K562 (cell line): Measurements from ENCODE around the gene ELMO3. TPM values are rescaled to one million over a fixed set of nuclear protein-coding genes. Genes with fewer than 3 reads are reported as not detected.

Experiments used
- ATF3 ChIP-seq, 2 experiments: fragments of 450-650 bp in 1 of 2; sonication (generic) in 1 of 2; formaldehyde crosslinking in 1 of 2; IDR thresholded peaks in 1 of 2; conservative IDR thresholded peaks in 1 of 2; 2 replicates each; pipeline versions ENCODE4 v1.6.1 to v1.8.1; 2016 to 2023; ENCODE audit warnings: mild to moderate bottlenecking in 2 of 2, moderate library complexity in 2 of 2, inconsistent platforms in 1 of 2, missing genetic modification reagents in 1 of 2
- ATF7 ChIP-seq: fragments of 450-650 bp; IDR thresholded peaks from 2 replicates; pipeline ENCODE4 v1.7.1; 2014; ENCODE audit warnings: mild to moderate bottlenecking, moderate library complexity
- CAMTA2 ChIP-seq: fragments of 250-450 bp; sonication (Bioruptor Pico); conservative IDR thresholded peaks from 2 replicates; pipeline ENCODE4 v1.5.1; 2022
- CBFB ChIP-seq: sonication (generic); formaldehyde crosslinking; IDR thresholded peaks from 2 replicates; pipeline ENCODE4 v1.4.0; 2020; ENCODE audit warnings: mild to moderate bottlenecking, missing genetic modification reagents
- EP300 ChIP-seq: IDR thresholded peaks from 2 replicates; pipeline ENCODE4 v1.6.1; 2012; ENCODE audit warnings: low read length, improper control_type of control experiment
- JUND ChIP-seq, 2 experiments: IDR thresholded peaks; 2 replicates in 1 of 2; 3 replicates in 1 of 2; pipeline ENCODE4 v1.6.1; 2011; ENCODE audit warnings: borderline replicate concordance in 2 of 2, low read depth in 2 of 2, low read length in 2 of 2, improper control_type of control experiment in 1 of 2, missing biosample characterization in 1 of 2, missing genetic modification characterization in 1 of 2, missing genetic modification reagents in 1 of 2
- MBD1 ChIP-seq: fragments of 250-450 bp; sonication (Bioruptor Pico); IDR thresholded peaks from 2 replicates; pipeline ENCODE4 v1.8.0; 2022; ENCODE audit warnings: inconsistent platforms
- MTA2 ChIP-seq: fragments of 450-650 bp; IDR thresholded peaks from 2 replicates; pipeline ENCODE4 v1.6.1; 2016; ENCODE audit warnings: low read depth
- NCOA6 ChIP-seq: fragments of 450-650 bp; IDR thresholded peaks from 2 replicates; pipeline ENCODE4 v1.6.1; 2017; ENCODE audit warnings: mild to moderate bottlenecking
- NR2C2 ChIP-seq, 2 experiments: fragments of 200-800 bp in 1 of 2; sonication (Bioruptor generic) in 1 of 2; sonication (generic) in 1 of 2; formaldehyde crosslinking in 1 of 2; IDR thresholded peaks; 2 replicates each; pipeline versions ENCODE4 v1.6.1 to v1.8.0; 2016 to 2022; ENCODE audit warnings: mild to moderate bottlenecking in 1 of 2, missing compliant biosample characterization in 1 of 2, missing genetic modification characterization in 1 of 2, missing genetic modification reagents in 1 of 2
- PHF20 ChIP-seq: fragments of 450-650 bp; IDR thresholded peaks from 2 replicates; pipeline ENCODE4 v1.6.1; 2018; ENCODE audit not compliant: partially characterized antibody
- PRMT5 ChIP-seq: sonication (generic); formaldehyde crosslinking; IDR thresholded peaks from 2 replicates; pipeline ENCODE4 v1.5.0; 2020; ENCODE audit warnings: missing genetic modification reagents
- RBM34 ChIP-seq: fragments of 200-400 bp; formaldehyde crosslinking; IDR thresholded peaks from 2 replicates; pipeline ENCODE4 v1.6.1; 2018; ENCODE audit warnings: low read length, borderline replicate concordance; ENCODE audit not compliant: insufficient read depth
- SIX5 ChIP-seq, 2 experiments: IDR thresholded peaks; 2 replicates each; pipeline ENCODE4 v1.6.1; 2011; ENCODE audit warnings: low read length in 2 of 2, borderline replicate concordance in 1 of 2, low read depth in 1 of 2, mild to moderate bottlenecking in 1 of 2, moderate library complexity in 1 of 2; ENCODE audit not compliant: insufficient read depth in 1 of 2
- ZNF146 ChIP-seq: IDR thresholded peaks from one replicate; pipeline ENCODE4 v1.6.1; 2018; ENCODE audit warnings: missing compliant biosample characterization; ENCODE audit not compliant: unreplicated experiment
- ZNF347 ChIP-seq: fragments of 450-650 bp; formaldehyde crosslinking; IDR thresholded peaks from 2 replicates; pipeline ENCODE4 v1.4.0; 2020; ENCODE audit warnings: low read depth, mild to moderate bottlenecking, moderate library complexity
- ZNF384 ChIP-seq: IDR thresholded peaks from 2 replicates; pipeline ENCODE4 v1.6.1; 2012; ENCODE audit warnings: low read depth, low read length, improper control_type of control experiment
- ZNF77 ChIP-seq: fragments of 250-450 bp; sonication (Bioruptor Pico); IDR thresholded peaks from 2 replicates; pipeline ENCODE4 v1.5.0; 2020
- polyA plus RNA-seq, 8 experiments: library from polyadenylated mRNA; depleted of rRNA in 4 of 8; stranded (reverse) in 5 of 8; unstranded in 3 of 8; fragments of >200 nt; fragmentation: Nextera tagmentation in 2 of 8; fragmentation: Illumina TruSeq in 1 of 8; extraction: Ambion mirVana in 2 of 8; extraction: Trizol in 1 of 8; gene quantifications; 2 replicates each; pipeline versions ENCODE4 v1.2.1 to v1.2.3, GENCODE V29; 2011 to 2014; ENCODE audit warnings: inconsistent platforms in 1 of 8, missing spikeins in 1 of 8
- total RNA-seq, 7 experiments: library from RNA; depleted of rRNA in 6 of 7; stranded (reverse); fragments of >200 nt in 6 of 7; fragmentation: Illumina TruSeq in 2 of 7; extraction: Trizol in 2 of 7; gene quantifications; 2 replicates each; pipeline versions ENCODE4 v1.2.1 to v1.2.3, GENCODE V29; 2011 to 2021; ENCODE audit warnings: low replicate concordance in 1 of 7
- TF ChIP-seq, protein P1 (sequence below), 2 experiments: fragments of 150-350 bp in 1 of 2; IDR thresholded peaks; 2 replicates each; pipeline ENCODE4 v1.6.1; 2012 to 2016; ENCODE audit warnings: low read depth in 2 of 2, low read length in 2 of 2, mild to moderate bottlenecking in 1 of 2, moderate library complexity in 1 of 2
- TF ChIP-seq, protein P2 (sequence below): fragments of 450-650 bp; formaldehyde crosslinking; IDR thresholded peaks from 2 replicates; pipeline ENCODE4 v1.4.0; 2020; ENCODE audit warnings: mild to moderate bottlenecking

The ELMO3 gene
- total and polyA plus RNA-seq, 9 of the 15 experiments (the other 6 are each of a cell fraction or from before 2014, with no cell fraction given) = 0.04 to 5.1 (median 1.5) TPM

DNA sequence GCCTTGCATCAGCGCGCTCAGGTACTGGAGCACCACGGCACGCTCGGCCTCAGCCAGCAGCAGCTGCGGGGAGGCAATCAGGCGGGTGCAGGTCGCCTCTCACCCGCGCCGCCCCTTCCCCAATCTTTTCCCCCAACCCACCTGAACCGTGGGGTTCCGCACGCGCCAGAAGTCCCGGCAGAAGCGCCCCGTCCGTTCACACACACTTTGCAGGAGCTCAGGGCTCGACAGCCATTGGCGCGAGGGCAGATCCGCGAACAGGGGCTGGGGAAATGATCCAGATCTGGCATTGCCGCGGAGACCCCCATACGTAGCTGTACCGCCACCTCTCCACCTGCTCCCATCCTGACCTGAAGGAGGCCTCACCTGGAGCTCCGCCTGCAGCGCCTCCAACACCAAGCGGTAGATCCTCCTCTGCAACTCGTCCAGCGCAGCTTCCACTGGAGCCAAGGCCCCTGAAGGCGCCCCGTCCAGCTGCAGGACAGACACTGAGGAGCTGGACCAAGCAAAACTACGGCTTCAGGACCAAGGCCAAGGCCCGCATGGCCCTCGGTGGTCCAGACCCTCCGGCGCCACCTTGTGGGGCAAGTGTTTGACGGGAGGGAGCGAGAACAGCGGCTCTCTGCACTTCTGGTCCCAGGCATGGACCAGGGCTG, 13.8 kb upstream of the ELMO3 start (continued):
- TF ChIP-seq, protein P1, sequence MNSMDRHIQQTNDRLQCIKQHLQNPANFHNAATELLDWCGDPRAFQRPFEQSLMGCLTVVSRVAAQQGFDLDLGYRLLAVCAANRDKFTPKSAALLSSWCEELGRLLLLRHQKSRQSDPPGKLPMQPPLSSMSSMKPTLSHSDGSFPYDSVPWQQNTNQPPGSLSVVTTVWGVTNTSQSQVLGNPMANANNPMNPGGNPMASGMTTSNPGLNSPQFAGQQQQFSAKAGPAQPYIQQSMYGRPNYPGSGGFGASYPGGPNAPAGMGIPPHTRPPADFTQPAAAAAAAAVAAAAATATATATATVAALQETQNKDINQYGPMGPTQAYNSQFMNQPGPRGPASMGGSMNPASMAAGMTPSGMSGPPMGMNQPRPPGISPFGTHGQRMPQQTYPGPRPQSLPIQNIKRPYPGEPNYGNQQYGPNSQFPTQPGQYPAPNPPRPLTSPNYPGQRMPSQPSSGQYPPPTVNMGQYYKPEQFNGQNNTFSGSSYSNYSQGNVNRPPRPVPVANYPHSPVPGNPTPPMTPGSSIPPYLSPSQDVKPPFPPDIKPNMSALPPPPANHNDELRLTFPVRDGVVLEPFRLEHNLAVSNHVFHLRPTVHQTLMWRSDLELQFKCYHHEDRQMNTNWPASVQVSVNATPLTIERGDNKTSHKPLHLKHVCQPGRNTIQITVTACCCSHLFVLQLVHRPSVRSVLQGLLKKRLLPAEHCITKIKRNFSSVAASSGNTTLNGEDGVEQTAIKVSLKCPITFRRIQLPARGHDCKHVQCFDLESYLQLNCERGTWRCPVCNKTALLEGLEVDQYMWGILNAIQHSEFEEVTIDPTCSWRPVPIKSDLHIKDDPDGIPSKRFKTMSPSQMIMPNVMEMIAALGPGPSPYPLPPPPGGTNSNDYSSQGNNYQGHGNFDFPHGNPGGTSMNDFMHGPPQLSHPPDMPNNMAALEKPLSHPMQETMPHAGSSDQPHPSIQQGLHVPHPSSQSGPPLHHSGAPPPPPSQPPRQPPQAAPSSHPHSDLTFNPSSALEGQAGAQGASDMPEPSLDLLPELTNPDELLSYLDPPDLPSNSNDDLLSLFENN (IDR thresholded peaks at IDR 0.05; ENCODE audit: low read depth in 2 of 2, low read length in 2 of 2) = no peak
- TF ChIP-seq EP300 (0 out of 2 replicates have a peak, but pooled peaks have one; percentile 29), PRMT5 (CRISPR knock-in tag) (peak; percentile 88), ATF3 (IDR thresholded peaks at IDR 0.05) (no peak), ATF3 (CRISPR knock-in tag; conservative IDR thresholded peaks at IDR 0.05) (peak; percentile 84), ZNF384 (peak; percentile 39; the same call in 1 of the 2 replicates), ZNF77 (CRISPR knock-in tag) (no peak), NCOA6 (peak; percentile 74), PHF20 (no peak), SIX5 (IDR thresholded peaks at IDR 0.05; ENCODE audit: borderline replicate concordance in 1 of 2, insufficient read depth in 1 of 2, low read depth in 1 of 2, low read length in 2 of 2) (no peak), JUND (IDR thresholded peaks at IDR 0.05; ENCODE audit: borderline replicate concordance, low read depth, low read length) (peak; percentile 52), JUND (tag; IDR thresholded peaks at IDR 0.05; ENCODE audit: borderline replicate concordance, low read depth, low read length) (no peak; the same call in 2 of the 3 replicates), ZNF347 (CRISPR knock-in tag) (no peak), MBD1 (CRISPR knock-in tag) (no peak), CBFB (CRISPR knock-in tag) (peak; percentile 80), MTA2 (no peak), ZNF146 (CRISPR knock-in tag) (peak; percentile 11), NR2C2 (CRISPR knock-in tag; IDR thresholded peaks at IDR 0.05) (peak; percentile 77), NR2C2 (tag; IDR thresholded peaks at IDR 0.05) (no peak), ATF7 (peak; percentile 40; the same call in 1 of the 2 replicates), CAMTA2 (no peak), RBM34 (no peak)
- TF ChIP-seq, protein P2, sequence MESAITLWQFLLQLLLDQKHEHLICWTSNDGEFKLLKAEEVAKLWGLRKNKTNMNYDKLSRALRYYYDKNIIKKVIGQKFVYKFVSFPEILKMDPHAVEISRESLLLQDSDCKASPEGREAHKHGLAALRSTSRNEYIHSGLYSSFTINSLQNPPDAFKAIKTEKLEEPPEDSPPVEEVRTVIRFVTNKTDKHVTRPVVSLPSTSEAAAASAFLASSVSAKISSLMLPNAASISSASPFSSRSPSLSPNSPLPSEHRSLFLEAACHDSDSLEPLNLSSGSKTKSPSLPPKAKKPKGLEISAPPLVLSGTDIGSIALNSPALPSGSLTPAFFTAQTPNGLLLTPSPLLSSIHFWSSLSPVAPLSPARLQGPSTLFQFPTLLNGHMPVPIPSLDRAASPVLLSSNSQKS = no peak
